ENCODE results near the gene UPK2. TPM values are rescaled to one million over a fixed set of nuclear protein-coding genes. Genes with fewer than 3 reads are reported as not detected.

The UPK2 gene
- polyA plus RNA-seq, 1 donor from 2014 or later: not detected

GRCh38 chr11:118914987-118915386 is 41.1 kb upstream of the UPK2 start:
- Histone ChIP-seq H3K9ac (ENCODE audit: low read length) (no peak overlapping the region), H3F3A (ENCODE audit: insufficient read depth, low read length, poor library complexity, severe bottlenecking) (no peaks in the 10 kb centered on the region), H4K20me1 (ENCODE audit: insufficient read depth) (peaks cover 2% of the 10 kb centered on the region), H3K36me3 (ENCODE audit: insufficient read depth, low read length) (no peaks in the 10 kb centered on the region), H3K79me2 (replicated peaks; ENCODE audit: insufficient read depth, low read length) (peaks cover 42% of the 10 kb centered on the region), H3K9me3 (ENCODE audit: low read length) (no peaks in the 10 kb centered on the region), H3K4me3 (ENCODE audit: low read length) (no peak overlapping the region), H3K27me3 (ENCODE audit: insufficient read depth, low read depth, low read length) (no peaks in the 10 kb centered on the region), H3K27ac (ENCODE audit: low read length) (no peak overlapping the region), H2AFZ (ENCODE audit: low read depth, low read length) (no peak overlapping the region), H3K9me2 (ENCODE audit: insufficient read depth, low read length) (no peaks in the 10 kb centered on the region), H3K4me2 (ENCODE audit: low read length) (no peak overlapping the region)
- no peak for TF ChIP-seq TAF1 (IDR thresholded peaks at IDR 0.05; ENCODE audit: low read depth)
- no peak for TF ChIP-seq RAD21 (conservative IDR thresholded peaks at IDR 0.05)
- TF ChIP-seq EZH2 (IDR thresholded peaks at IDR 0.05; ENCODE audit: borderline replicate concordance, insufficient read depth, low read length, poor library complexity, severe bottlenecking): no peak
- TF ChIP-seq EP300 (conservative IDR thresholded peaks at IDR 0.05; ENCODE audit: poor library complexity, severe bottlenecking): no peak
- no peak for TF ChIP-seq SMC3 (conservative IDR thresholded peaks at IDR 0.05; ENCODE audit: poor library complexity)

DNA sequence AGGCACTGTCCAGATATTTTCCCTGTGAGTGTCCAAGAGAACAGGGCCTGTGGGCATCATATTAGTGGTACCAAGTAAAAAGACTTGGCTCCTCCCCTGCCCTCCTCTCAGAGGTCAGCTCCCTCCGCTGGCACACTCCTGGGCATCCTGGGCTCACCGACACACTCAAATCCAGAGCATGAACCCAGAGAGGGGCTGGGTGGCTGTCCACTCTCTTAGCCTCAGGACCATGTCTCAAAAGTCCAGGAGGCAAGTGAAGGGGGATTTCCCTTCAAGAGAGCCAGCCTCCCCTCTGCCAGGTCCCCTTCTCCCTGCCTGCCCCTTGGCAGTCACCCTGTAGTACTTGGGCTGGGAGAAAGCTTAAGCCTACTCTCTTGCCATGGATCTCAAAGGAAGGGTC is 40.7 kb upstream of the UPK2 start:
- Histone ChIP-seq H3K79me2 (replicated peaks; ENCODE audit: insufficient read depth, low read length) (peaks cover 46% of the 10 kb centered on the region), H3K36me3 (ENCODE audit: insufficient read depth, low read length) (no peaks in the 10 kb centered on the region), H3K27me3 (ENCODE audit: insufficient read depth, low read depth, low read length) (no peaks in the 10 kb centered on the region), H3K4me2 (ENCODE audit: low read length) (no peak overlapping the region), H3K27ac (ENCODE audit: low read length) (no peak overlapping the region), H3F3A (ENCODE audit: insufficient read depth, low read length, poor library complexity, severe bottlenecking) (no peaks in the 10 kb centered on the region), H3K9me2 (ENCODE audit: insufficient read depth, low read length) (no peaks in the 10 kb centered on the region), H3K4me3 (ENCODE audit: low read length) (no peak overlapping the region), H3K9ac (ENCODE audit: low read length) (no peak overlapping the region), H3K9me3 (ENCODE audit: low read length) (no peaks in the 10 kb centered on the region), H2AFZ (ENCODE audit: low read depth, low read length) (no peak overlapping the region), H4K20me1 (ENCODE audit: insufficient read depth) (peaks cover 4% of the 10 kb centered on the region)
- no peak for TF ChIP-seq SMC3 (conservative IDR thresholded peaks at IDR 0.05; ENCODE audit: poor library complexity)
- no peak for TF ChIP-seq REST (IDR thresholded peaks at IDR 0.05; ENCODE audit: borderline replicate concordance)
- no peak for TF ChIP-seq TAF1 (IDR thresholded peaks at IDR 0.05; ENCODE audit: low read depth)
- no peak for TF ChIP-seq RAD21 (conservative IDR thresholded peaks at IDR 0.05)
- no peak for TF ChIP-seq CTCF (IDR thresholded peaks at IDR 0.05; ENCODE audit: poor library complexity, severe bottlenecking)
- no peak for TF ChIP-seq MXI1 (conservative IDR thresholded peaks at IDR 0.05; ENCODE audit: poor library complexity, severe bottlenecking)
- TF ChIP-seq POLR2AphosphoS5 (IDR thresholded peaks at IDR 0.05): no peak
- TF ChIP-seq EZH2 (IDR thresholded peaks at IDR 0.05; ENCODE audit: borderline replicate concordance, insufficient read depth, low read length, poor library complexity, severe bottlenecking): no peak
- no peak for TF ChIP-seq EP300 (conservative IDR thresholded peaks at IDR 0.05; ENCODE audit: poor library complexity, severe bottlenecking)

Measured in neural cell (in vitro differentiated cells).